GM20000 (cell line): ENCODE data around the gene TMEM154.

Source experiments
- DNase-seq: peaks from one replicate; pipeline ENCODE4 v3.0.0; 2012; ENCODE audit warnings: low spot score
- CTCF ChIP-seq: IDR thresholded peaks from 2 replicates; pipeline ENCODE4 v1.5.1; 2012; ENCODE audit warnings: mild to moderate bottlenecking, control low read depth; ENCODE audit errors: extremely low read depth, missing control alignments

The TMEM154 gene

GRCh38 chr4:152598454-152598853 is 81.3 kb downstream of the TMEM154 start:
- no peak for TF ChIP-seq CTCF
- no peak for DNase-seq

GRCh38 chr4:152594978-152595925 is 84.5 kb downstream of the TMEM154 start:
- peak; percentile 32 for DNase-seq
- TF ChIP-seq CTCF, result no peak

- DNase-seq, result no peak
- TF ChIP-seq CTCF, result no peak
These were observed 85.7 kb downstream of the TMEM154 start for GRCh38 chr4:152594057-152594456.

- DNase-seq, result no peak
- no peak for TF ChIP-seq CTCF
These were observed 87.9 kb downstream of the TMEM154 start for GRCh38 chr4:152591876-152592275.

GRCh38 chr4:152591396-152591795 is 88.4 kb downstream of the TMEM154 start:
- DNase-seq, result no peak
- TF ChIP-seq CTCF, result no peak

- no peak for TF ChIP-seq CTCF
- DNase-seq, result no peak
These were observed 89.4 kb downstream of the TMEM154 start for GRCh38 chr4:152590179-152591031.

- no peak for DNase-seq
- no peak for TF ChIP-seq CTCF
These were observed 90.9 kb downstream of the TMEM154 start for GRCh38 chr4:152588869-152589268.
